GM18505 (cell line): ENCODE data around the gene IFNGR1.
"Not testable (repeated sequence)": the region's sequence is repeated elsewhere in the genome, so short reads cannot be mapped to it uniquely, and the experiment has no call there.

Experiments used
- ATAC-seq: cut with Tn5 transposase; IDR thresholded peaks from one replicate; pipeline ENCODE4 v1.9.1; 2021; ENCODE audit not compliant: unreplicated experiment
- POLR2A ChIP-seq: IDR thresholded peaks from 4 replicates; pipeline ENCODE4 v1.6.1; 2011; ENCODE audit warnings: borderline replicate concordance; ENCODE audit not compliant: insufficient read depth, insufficient read length; ENCODE audit errors: extremely low read depth

IFNGR1 gene

GRCh38 chr6:137210903-137211302 lies 8.3 kb downstream of the IFNGR1 start:
- no peak for TF ChIP-seq POLR2A
- no peak for ATAC-seq

- no peak for TF ChIP-seq POLR2A
- no peak for ATAC-seq
Observed at GRCh38 chr6:137208279-137208678, 10.9 kb downstream of the IFNGR1 start.

- not testable (repeated sequence) for ATAC-seq
Observed at GRCh38 chr6:137207457-137207856, 11.7 kb downstream of the IFNGR1 start.

GRCh38 chr6:137206577-137206976 lies 12.6 kb downstream of the IFNGR1 start:
- no peak for ATAC-seq
- TF ChIP-seq POLR2A: no peak

- TF ChIP-seq POLR2A: no peak
- ATAC-seq: no peak
Observed at GRCh38 chr6:137203256-137203655, 15.9 kb downstream of the IFNGR1 start.

- no peak for ATAC-seq
- TF ChIP-seq POLR2A: no peak
Observed at GRCh38 chr6:137202078-137202477, 17.1 kb downstream of the IFNGR1 start.

GRCh38 chr6:137201006-137201405 lies 18.2 kb downstream of the IFNGR1 start:
- ATAC-seq: no peak
- no peak for TF ChIP-seq POLR2A

GRCh38 chr6:137200288-137200687 lies 18.9 kb downstream of the IFNGR1 start:
- no peak for TF ChIP-seq POLR2A
- ATAC-seq: no peak

GRCh38 chr6:137197684-137198645 lies 21.2 kb downstream of the IFNGR1 start:
- ATAC-seq: no peak
- TF ChIP-seq POLR2A: no peak

- TF ChIP-seq POLR2A: no peak
- ATAC-seq: no peak
Observed at GRCh38 chr6:137193256-137194070, 25.7 kb downstream of the IFNGR1 start.

GRCh38 chr6:137192821-137193220 lies 26.4 kb downstream of the IFNGR1 start:
- no peak for ATAC-seq
- no peak for TF ChIP-seq POLR2A

GRCh38 chr6:137191670-137192069 lies 27.5 kb downstream of the IFNGR1 start:
- no peak for ATAC-seq
- no peak for TF ChIP-seq POLR2A

- TF ChIP-seq POLR2A: no peak
- ATAC-seq: no peak
Observed at GRCh38 chr6:137191236-137191635, 27.9 kb downstream of the IFNGR1 start.

- no peak for ATAC-seq
- no peak for TF ChIP-seq POLR2A
Observed at GRCh38 chr6:137190583-137191094, 28.5 kb downstream of the IFNGR1 start.

GRCh38 chr6:137188855-137189254 lies 30.3 kb downstream of the IFNGR1 start:
- ATAC-seq: no peak
- no peak for TF ChIP-seq POLR2A
